GM12878 (cell line): ENCODE results near the gene SFXN5.

Source experiments
- CEBPB ChIP-seq, 2 experiments: fragments of 150-350 bp in 1 of 2; IDR thresholded peaks; 2 replicates each; pipeline ENCODE4 v1.6.1; 2012 to 2014; ENCODE audit warnings: low read depth in 2 of 2, low read length in 2 of 2, borderline replicate concordance in 1 of 2, inconsistent platforms in 1 of 2
- CEBPZ ChIP-seq: fragments of 150-350 bp; IDR thresholded peaks from 2 replicates; pipeline ENCODE4 v1.6.1; 2016; ENCODE audit warnings: low read depth, low read length
- CTCF ChIP-seq, 3 experiments: IDR thresholded peaks in 2 of 3; conservative IDR thresholded peaks in 1 of 3; 2 replicates each; pipeline ENCODE4 v1.5.1; 2011; ENCODE audit warnings: low read depth in 3 of 3, low read length in 3 of 3, mild to moderate bottlenecking in 3 of 3, control low read depth in 2 of 3, moderate library complexity in 2 of 3, inconsistent platforms in 1 of 3, mixed read lengths in 1 of 3; ENCODE audit not compliant: control insufficient read depth in 2 of 3, insufficient read depth in 1 of 3; ENCODE audit errors: extremely low read depth in 1 of 3
- CUX1 ChIP-seq: IDR thresholded peaks from 2 replicates; pipeline ENCODE4 v1.6.1; 2012; ENCODE audit warnings: improper control_type of control experiment, low read depth, low read length; ENCODE audit not compliant: insufficient replicate concordance
- FOXM1 ChIP-seq: IDR thresholded peaks from 2 replicates; pipeline ENCODE4 v1.6.1; 2012; ENCODE audit warnings: low read depth, mild to moderate bottlenecking, inconsistent platforms, low read length, moderate library complexity
- MXI1 ChIP-seq: fragments of 150-350 bp; IDR thresholded peaks from 2 replicates; pipeline ENCODE4 v1.6.1; 2011; ENCODE audit warnings: low read depth, mild to moderate bottlenecking, inconsistent platforms, low read length, improper control_type of control experiment
- SIN3A ChIP-seq: IDR thresholded peaks from 2 replicates; pipeline ENCODE4 v1.6.1; 2012; ENCODE audit warnings: low read depth, low read length, improper control_type of control experiment
- SMAD1 ChIP-seq: fragments of 450-650 bp; IDR thresholded peaks from 2 replicates; pipeline ENCODE4 v1.6.1; 2018; ENCODE audit warnings: mild to moderate bottlenecking, low read depth; ENCODE audit not compliant: partially characterized antibody
- SP1 ChIP-seq: IDR thresholded peaks from one replicate; pipeline ENCODE4 v1.6.1; 2011; ENCODE audit warnings: low read depth, low read length
- TF ChIP-seq, protein P1 (sequence below): fragments of 450-650 bp; IDR thresholded peaks from 2 replicates; pipeline ENCODE4 v1.6.1; 2017; ENCODE audit warnings: borderline replicate concordance

- no peak for TF ChIP-seq CTCF (IDR thresholded peaks at IDR 0.05 in 2 of 3, conservative IDR thresholded peaks at IDR 0.05 in 1 of 3; ENCODE audit: control insufficient read depth in 2 of 3, extremely low read depth in 1 of 3, insufficient read depth in 1 of 3, low read depth in 3 of 3, low read length in 3 of 3)
- TF ChIP-seq CEBPZ, result no peak
- TF ChIP-seq CEBPB (IDR thresholded peaks at IDR 0.05; ENCODE audit: borderline replicate concordance in 1 of 2, low read depth in 2 of 2, low read length in 2 of 2), result no peak
- no peak for TF ChIP-seq SMAD1
- TF ChIP-seq, protein P1, sequence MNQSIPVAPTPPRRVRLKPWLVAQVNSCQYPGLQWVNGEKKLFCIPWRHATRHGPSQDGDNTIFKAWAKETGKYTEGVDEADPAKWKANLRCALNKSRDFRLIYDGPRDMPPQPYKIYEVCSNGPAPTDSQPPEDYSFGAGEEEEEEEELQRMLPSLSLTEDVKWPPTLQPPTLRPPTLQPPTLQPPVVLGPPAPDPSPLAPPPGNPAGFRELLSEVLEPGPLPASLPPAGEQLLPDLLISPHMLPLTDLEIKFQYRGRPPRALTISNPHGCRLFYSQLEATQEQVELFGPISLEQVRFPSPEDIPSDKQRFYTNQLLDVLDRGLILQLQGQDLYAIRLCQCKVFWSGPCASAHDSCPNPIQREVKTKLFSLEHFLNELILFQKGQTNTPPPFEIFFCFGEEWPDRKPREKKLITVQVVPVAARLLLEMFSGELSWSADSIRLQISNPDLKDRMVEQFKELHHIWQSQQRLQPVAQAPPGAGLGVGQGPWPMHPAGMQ, result no peak
- TF ChIP-seq SIN3A, result no peak
- no peak for TF ChIP-seq MXI1
- TF ChIP-seq SP1, result no peak
- no peak for TF ChIP-seq CUX1
- no peak for TF ChIP-seq FOXM1
These were observed 160.3 kb downstream of the SFXN5 start for GRCh38 chr2:72911256-72911655.
